Vagina (tissue), 2 donors: ENCODE data around the gene TWIST2. TPM values are rescaled to one million over a fixed set of nuclear protein-coding genes. Genes with fewer than 3 reads are reported as not detected.

Source experiments
- DNase-seq, 2 donors: peaks; one replicate each; pipeline ENCODE4 v3.0.0-alpha.2; 2017; ENCODE audit errors: extremely low spot score in 2 of 2
- H3K27ac ChIP-seq: fragments of 200-600 bp; sonication (generic); one replicate; pipeline ENCODE4 v1.5.1; 2019
- H3K27me3 ChIP-seq: fragments of 200-600 bp; sonication (generic); one replicate; pipeline ENCODE4 v1.5.1; 2019
- H3K36me3 ChIP-seq, 2 donors: fragments of 200-600 bp; sonication (generic); one replicate each; pipeline ENCODE4 v1.5.1; 2017 to 2019
- H3K4me1 ChIP-seq: fragments of 200-600 bp; sonication (generic); one replicate; pipeline ENCODE4 v1.5.1; 2019
- H3K4me3 ChIP-seq, 2 donors: fragments of 200-600 bp; sonication (generic); 1 replicate in 1 of 2; 2 replicates in 1 of 2; pipeline ENCODE4 v1.5.1; 2016 to 2019
- H3K9me3 ChIP-seq: fragments of 200-600 bp; sonication (generic); one replicate; pipeline ENCODE4 v1.5.1; 2019
- POLR2A ChIP-seq, 2 donors: fragments of 450-650 bp; IDR thresholded peaks; one replicate each; pipeline ENCODE4 v1.6.1; 2017; ENCODE audit warnings: antibody characterized with exemption in 2 of 2, mild to moderate bottlenecking in 2 of 2, moderate library complexity in 2 of 2
- POLR2AphosphoS5 ChIP-seq, 2 donors: sonication (generic); formaldehyde crosslinking; IDR thresholded peaks; one replicate each; pipeline ENCODE4 v1.9.0; 2017; ENCODE audit warnings: antibody characterized with exemption in 2 of 2, mild to moderate bottlenecking in 2 of 2, low read depth in 1 of 2; ENCODE audit not compliant: insufficient read depth in 1 of 2
- intact Hi-C: fragments of 100-400 bp; cut with DNase I; formaldehyde crosslinking; loops from one replicate; pipeline ENCODE4 v1.15.1; 2023
- total RNA-seq: library from RNA; depleted of rRNA; stranded (reverse); fragments of >200 nt; gene quantifications from one replicate; pipeline ENCODE4 v1.2.3, GENCODE V29; 2016
- TF ChIP-seq, protein P1 (sequence below), 3 experiments: fragments of 450-650 bp in 2 of 3; fragments of 200-600 bp in 1 of 3; sonication (generic) in 1 of 3; IDR thresholded peaks; one replicate each; pipeline ENCODE4 v1.5.1; 2017 to 2019; ENCODE audit warnings: antibody characterized with exemption in 3 of 3, mild to moderate bottlenecking in 2 of 3, moderate library complexity in 2 of 3

TWIST2 gene
- total RNA-seq, 1 donor from 2014 or later, result 214 TPM

DNA sequence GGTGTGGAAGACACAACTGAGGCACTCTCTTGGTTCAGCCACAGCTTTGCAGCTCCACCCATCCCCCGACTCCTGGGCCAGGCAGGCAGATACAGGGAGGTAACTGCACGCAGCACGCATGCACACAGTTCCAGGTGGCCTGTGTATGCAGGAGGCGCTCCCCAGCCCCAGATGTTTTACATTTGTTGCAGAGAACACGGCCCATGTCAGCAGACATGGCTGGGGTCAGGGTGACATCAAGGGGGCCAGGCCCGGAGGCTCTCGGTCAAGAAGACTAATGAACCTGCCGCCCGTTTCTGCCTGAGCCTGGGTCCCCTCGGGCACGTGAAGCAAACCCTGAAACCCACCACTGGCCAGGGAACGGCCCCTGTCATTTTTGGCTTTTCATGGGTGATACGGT, 57.3 kb downstream of the TWIST2 start:
- TF ChIP-seq POLR2AphosphoS5 (IDR thresholded peaks at IDR 0.05; ENCODE audit: insufficient read depth in 1 of 2, low read depth in 1 of 2) (peak in 1 of 2 donors; percentile 65), POLR2A (IDR thresholded peaks at IDR 0.05) (no peak)
- TF ChIP-seq, protein P1, sequence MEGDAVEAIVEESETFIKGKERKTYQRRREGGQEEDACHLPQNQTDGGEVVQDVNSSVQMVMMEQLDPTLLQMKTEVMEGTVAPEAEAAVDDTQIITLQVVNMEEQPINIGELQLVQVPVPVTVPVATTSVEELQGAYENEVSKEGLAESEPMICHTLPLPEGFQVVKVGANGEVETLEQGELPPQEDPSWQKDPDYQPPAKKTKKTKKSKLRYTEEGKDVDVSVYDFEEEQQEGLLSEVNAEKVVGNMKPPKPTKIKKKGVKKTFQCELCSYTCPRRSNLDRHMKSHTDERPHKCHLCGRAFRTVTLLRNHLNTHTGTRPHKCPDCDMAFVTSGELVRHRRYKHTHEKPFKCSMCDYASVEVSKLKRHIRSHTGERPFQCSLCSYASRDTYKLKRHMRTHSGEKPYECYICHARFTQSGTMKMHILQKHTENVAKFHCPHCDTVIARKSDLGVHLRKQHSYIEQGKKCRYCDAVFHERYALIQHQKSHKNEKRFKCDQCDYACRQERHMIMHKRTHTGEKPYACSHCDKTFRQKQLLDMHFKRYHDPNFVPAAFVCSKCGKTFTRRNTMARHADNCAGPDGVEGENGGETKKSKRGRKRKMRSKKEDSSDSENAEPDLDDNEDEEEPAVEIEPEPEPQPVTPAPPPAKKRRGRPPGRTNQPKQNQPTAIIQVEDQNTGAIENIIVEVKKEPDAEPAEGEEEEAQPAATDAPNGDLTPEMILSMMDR (IDR thresholded peaks at IDR 0.05), result no peak
- Histone ChIP-seq H3K36me3 (no peaks in the 10 kb centered on the region), H3K4me3 (no peak overlapping the region), H3K27me3 (no peaks in the 10 kb centered on the region), H3K27ac (peak overlapping the region; percentile 17), H3K4me1 (peaks cover 43% of the 10 kb centered on the region), H3K9me3 (no peaks in the 10 kb centered on the region)
- intact Hi-C loops, result no loop called here
- no peak for DNase-seq

DNA sequence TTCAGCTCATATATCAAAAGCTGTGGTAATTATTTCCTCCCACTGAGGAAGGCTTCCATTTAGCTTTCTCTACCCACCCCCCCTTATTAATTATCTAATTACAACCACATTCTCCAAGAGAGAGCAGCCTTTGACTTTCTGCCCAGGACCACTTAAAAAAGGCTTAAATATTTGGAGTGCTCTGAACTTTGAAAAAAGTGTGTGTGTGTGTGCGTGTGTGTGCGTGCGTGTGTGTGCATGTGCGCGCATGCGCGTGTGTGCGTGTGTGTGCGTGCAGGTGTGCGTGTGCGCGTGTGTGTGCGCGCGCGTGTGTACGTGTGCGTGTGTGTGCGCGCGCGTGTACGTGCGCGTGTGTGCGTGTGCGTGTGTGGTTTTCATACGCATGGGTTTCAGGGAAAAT, 57.8 kb downstream of the TWIST2 start:
- H3K36me3 ChIP-seq, result no peaks in the 10 kb centered on the region
- TF ChIP-seq POLR2AphosphoS5 (IDR thresholded peaks at IDR 0.05; ENCODE audit: insufficient read depth in 1 of 2, low read depth in 1 of 2) (no peak), POLR2A (IDR thresholded peaks at IDR 0.05) (no peak)
- TF ChIP-seq, protein P1 (IDR thresholded peaks at IDR 0.05), result no peak
- peaks cover 43% of the 10 kb centered on the region for H3K4me1 ChIP-seq
- H3K4me3 ChIP-seq, result no peak overlapping the region
- H3K9me3 ChIP-seq, result no peaks in the 10 kb centered on the region
- peak overlapping the region; percentile 17 for H3K27ac ChIP-seq
- H3K27me3 ChIP-seq, result no peaks in the 10 kb centered on the region
- no peak for DNase-seq
- intact Hi-C loops, result no loop called here

DNA sequence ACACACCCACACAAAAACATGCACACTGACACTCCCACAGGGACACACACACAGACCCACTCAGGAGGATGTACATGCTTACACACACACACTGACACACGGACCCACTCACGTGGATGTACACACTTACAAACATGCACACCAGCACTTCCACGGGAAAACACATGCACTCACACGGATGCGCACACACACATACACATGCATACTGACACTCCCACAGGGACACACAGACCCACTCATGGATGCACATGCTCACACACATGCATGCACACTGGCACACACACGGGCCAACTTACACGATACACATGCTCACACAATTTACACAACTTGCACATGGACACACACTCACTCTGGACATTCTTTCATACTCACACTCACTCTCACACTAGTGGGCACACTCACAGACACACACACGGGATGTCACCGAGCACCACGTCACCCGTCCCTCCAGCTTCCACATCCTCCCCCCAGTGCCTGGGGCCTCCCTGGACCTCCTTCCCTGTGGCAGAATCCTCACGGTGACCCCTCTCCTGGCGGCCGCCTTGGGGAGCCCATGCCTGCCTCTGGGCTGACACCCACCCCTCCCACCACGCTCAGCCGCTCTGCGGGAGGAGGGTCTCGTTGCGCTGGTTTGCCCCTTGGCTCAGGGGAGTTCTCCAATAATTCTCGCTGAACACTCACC, 58.5 kb downstream of the TWIST2 start:
- no peaks in the 10 kb centered on the region for H3K27me3 ChIP-seq
- H3K4me3 ChIP-seq, result no peak overlapping the region
- H3K4me1 ChIP-seq, result peaks cover 41% of the 10 kb centered on the region
- H3K36me3 ChIP-seq, result no peaks in the 10 kb centered on the region
- peak overlapping the region; percentile 59 for H3K27ac ChIP-seq
- TF ChIP-seq POLR2AphosphoS5 (IDR thresholded peaks at IDR 0.05; ENCODE audit: insufficient read depth in 1 of 2, low read depth in 1 of 2) (no peak), POLR2A (IDR thresholded peaks at IDR 0.05) (no peak)
- TF ChIP-seq, protein P1 (IDR thresholded peaks at IDR 0.05), result no peak
- no peaks in the 10 kb centered on the region for H3K9me3 ChIP-seq
- no peak for DNase-seq
- intact Hi-C loops, result no loop called here

DNA sequence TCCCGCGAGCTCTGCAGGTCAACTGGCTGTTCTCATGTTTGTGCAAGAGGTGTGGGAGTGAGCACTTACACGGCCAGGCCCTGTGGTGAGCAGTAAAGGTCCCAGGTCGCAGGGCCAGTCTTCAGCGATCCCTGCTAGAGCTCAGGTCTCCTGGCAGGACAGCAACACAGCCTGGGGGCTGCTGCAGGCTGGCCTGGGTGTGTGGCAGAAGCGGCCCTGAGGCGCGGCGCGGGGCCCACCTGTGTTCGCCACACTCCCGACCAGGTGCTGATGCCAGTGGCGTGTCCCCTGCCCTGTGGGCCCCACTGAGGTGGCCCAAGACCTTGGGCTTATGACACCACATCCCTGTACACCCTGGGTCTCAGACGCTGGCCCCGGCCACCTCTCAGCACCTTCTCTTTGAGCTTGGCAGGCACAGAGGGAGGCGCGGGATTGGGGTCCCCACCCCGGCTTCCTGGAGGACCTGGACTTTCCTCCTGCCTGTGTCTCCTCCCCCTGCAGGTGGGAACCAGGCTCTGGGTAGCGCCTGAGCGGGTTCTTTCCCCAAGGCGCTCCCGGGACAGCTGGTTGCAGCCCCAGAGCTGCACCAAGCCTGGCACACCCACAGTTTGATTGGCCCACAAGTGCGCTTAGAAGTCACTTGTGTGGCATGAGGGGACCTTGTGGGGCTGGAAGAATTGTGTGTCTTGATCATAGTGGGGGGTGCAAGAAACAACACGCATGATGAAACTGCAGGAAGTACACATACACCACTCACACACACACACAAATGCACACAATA, 59.2 kb downstream of the TWIST2 start:
- TF ChIP-seq POLR2AphosphoS5 (IDR thresholded peaks at IDR 0.05; ENCODE audit: insufficient read depth in 1 of 2, low read depth in 1 of 2), result peak in 1 of 2 donors; percentile 29
- TF ChIP-seq, protein P1 (IDR thresholded peaks at IDR 0.05), result no peak
- Histone ChIP-seq H3K27me3 (no peaks in the 10 kb centered on the region), H3K36me3 (no peaks in the 10 kb centered on the region), H3K4me1 (peaks cover 34% of the 10 kb centered on the region), H3K4me3 (no peak overlapping the region), H3K9me3 (no peaks in the 10 kb centered on the region), H3K27ac (peak overlapping the region; percentile 59)
- no peak for DNase-seq
- intact Hi-C loops, result no loop called here

DNA sequence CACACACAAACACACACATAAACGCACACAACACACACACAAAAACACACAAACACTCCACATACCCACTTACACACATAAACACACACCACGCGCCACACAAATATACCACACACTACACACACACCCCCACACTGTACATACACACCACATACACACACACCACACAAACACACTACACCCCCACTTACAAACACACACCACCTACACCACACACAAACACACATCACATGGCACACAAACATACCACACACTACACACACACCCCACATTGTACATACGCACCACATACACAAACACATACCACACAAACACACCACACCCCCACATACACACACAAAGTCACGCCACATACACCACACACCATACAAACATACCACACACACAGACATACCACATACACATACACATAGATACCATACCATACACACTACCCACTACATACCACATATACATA, 59.9 kb downstream of the TWIST2 start:
- intact Hi-C loops, result no loop called here
- no peaks in the 10 kb centered on the region for H3K36me3 ChIP-seq
- peak overlapping the region; percentile 82 for H3K27ac ChIP-seq
- TF ChIP-seq POLR2AphosphoS5 (IDR thresholded peaks at IDR 0.05; ENCODE audit: insufficient read depth in 1 of 2, low read depth in 1 of 2) (no peak), POLR2A (IDR thresholded peaks at IDR 0.05) (no peak)
- TF ChIP-seq, protein P1 (IDR thresholded peaks at IDR 0.05), result no peak
- DNase-seq, result no peak
- H3K27me3 ChIP-seq, result no peaks in the 10 kb centered on the region
- no peak overlapping the region for H3K4me3 ChIP-seq
- H3K9me3 ChIP-seq, result no peaks in the 10 kb centered on the region
- peaks cover 32% of the 10 kb centered on the region for H3K4me1 ChIP-seq
